HepG2 (cell line): Measurements from ENCODE around the gene JMJD6. TPM values are rescaled to one million over a fixed set of nuclear protein-coding genes. Genes with fewer than 3 reads are reported as not detected.

Source experiments
- CEBPB ChIP-seq: IDR thresholded peaks from 2 replicates; pipeline ENCODE4 v1.6.1; 2011; ENCODE audit warnings: low read depth, low read length, improper control_type of control experiment, borderline replicate concordance
- IRX3 ChIP-seq: sonication (generic); formaldehyde crosslinking; IDR thresholded peaks from 2 replicates; pipeline ENCODE4 v1.8.1; 2023; ENCODE audit warnings: mild to moderate bottlenecking, low read depth, missing genetic modification reagents, borderline replicate concordance
- LCORL ChIP-seq, 2 experiments: fragments of 450-650 bp in 1 of 2; sonication (generic) in 1 of 2; formaldehyde crosslinking in 1 of 2; IDR thresholded peaks; 2 replicates each; pipeline versions ENCODE4 v1.5.0 to v1.6.1; 2017 to 2020; ENCODE audit warnings: antibody characterized with exemption in 1 of 2, missing genetic modification reagents in 1 of 2
- PHF8 ChIP-seq: sonication (generic); formaldehyde crosslinking; IDR thresholded peaks from 2 replicates; pipeline ENCODE4 v1.5.0; 2020; ENCODE audit warnings: missing genetic modification reagents
- SMAD3 ChIP-seq: sonication (generic); formaldehyde crosslinking; IDR thresholded peaks from 2 replicates; pipeline ENCODE4 v1.4.0; 2020; ENCODE audit warnings: missing genetic modification reagents
- SMARCC2 ChIP-seq: fragments of 450-650 bp; IDR thresholded peaks from 2 replicates; pipeline ENCODE4 v1.6.1; 2017; ENCODE audit warnings: antibody characterized with exemption, mild to moderate bottlenecking
- ZFP36 ChIP-seq: fragments of 150-350 bp; IDR thresholded peaks from 2 replicates; pipeline ENCODE4 v1.6.1; 2018; ENCODE audit warnings: borderline replicate concordance, low read length, low read depth; ENCODE audit not compliant: partially characterized antibody
- ZNF256 ChIP-seq: sonication (generic); formaldehyde crosslinking; conservative IDR thresholded peaks from 2 replicates; pipeline ENCODE4 v1.4.0; 2020; ENCODE audit warnings: missing genetic modification reagents
- polyA plus RNA-seq, 8 experiments: library from polyadenylated mRNA; depleted of rRNA in 3 of 8; stranded (reverse) in 7 of 8; unstranded in 1 of 8; fragments of >200 nt; fragmentation: Illumina TruSeq in 4 of 8; extraction: Trizol in 4 of 8; gene quantifications; 2 replicates each; pipeline versions ENCODE4 v1.2.1 to v1.2.3, GENCODE V29; 2011 to 2016; ENCODE audit warnings: low read depth in 4 of 8, missing spikeins in 1 of 8, mixed read lengths in 1 of 8; ENCODE audit not compliant: insufficient read depth in 1 of 8
- total RNA-seq, 5 experiments: library from RNA; depleted of rRNA; stranded (reverse); fragments of >200 nt; fragmentation: Illumina TruSeq; extraction: Trizol; gene quantifications; 2 replicates each; pipeline ENCODE4 v1.2.3, GENCODE V29; 2016; ENCODE audit warnings: low read depth in 1 of 5
- TF ChIP-seq, protein P1 (sequence below): sonication (generic); formaldehyde crosslinking; IDR thresholded peaks from 2 replicates; pipeline ENCODE4 v1.4.0; 2020; ENCODE audit warnings: missing genetic modification reagents
- TF ChIP-seq, protein P2 (sequence below): sonication (generic); formaldehyde crosslinking; IDR thresholded peaks from one replicate; pipeline ENCODE4 v1.5.1; 2020; ENCODE audit warnings: mild to moderate bottlenecking, missing genetic modification reagents; ENCODE audit errors: not compliant biosample characterization
- TF ChIP-seq, protein P3 (sequence below): sonication (generic); formaldehyde crosslinking; IDR thresholded peaks from 2 replicates; pipeline ENCODE4 v1.4.0; 2020; ENCODE audit warnings: missing genetic modification reagents, mild to moderate bottlenecking, borderline replicate concordance
- TF ChIP-seq, protein P4 (sequence below): sonication (generic); formaldehyde crosslinking; IDR thresholded peaks from 2 replicates; pipeline ENCODE4 v1.5.0; 2020; ENCODE audit warnings: mild to moderate bottlenecking, missing genetic modification reagents

Gene JMJD6
- total and polyA plus RNA-seq, 2 of the 13 experiments (the other 11 are each of a cell fraction or from before 2014, with no cell fraction given), result 33.6 to 41.0 TPM

DNA sequence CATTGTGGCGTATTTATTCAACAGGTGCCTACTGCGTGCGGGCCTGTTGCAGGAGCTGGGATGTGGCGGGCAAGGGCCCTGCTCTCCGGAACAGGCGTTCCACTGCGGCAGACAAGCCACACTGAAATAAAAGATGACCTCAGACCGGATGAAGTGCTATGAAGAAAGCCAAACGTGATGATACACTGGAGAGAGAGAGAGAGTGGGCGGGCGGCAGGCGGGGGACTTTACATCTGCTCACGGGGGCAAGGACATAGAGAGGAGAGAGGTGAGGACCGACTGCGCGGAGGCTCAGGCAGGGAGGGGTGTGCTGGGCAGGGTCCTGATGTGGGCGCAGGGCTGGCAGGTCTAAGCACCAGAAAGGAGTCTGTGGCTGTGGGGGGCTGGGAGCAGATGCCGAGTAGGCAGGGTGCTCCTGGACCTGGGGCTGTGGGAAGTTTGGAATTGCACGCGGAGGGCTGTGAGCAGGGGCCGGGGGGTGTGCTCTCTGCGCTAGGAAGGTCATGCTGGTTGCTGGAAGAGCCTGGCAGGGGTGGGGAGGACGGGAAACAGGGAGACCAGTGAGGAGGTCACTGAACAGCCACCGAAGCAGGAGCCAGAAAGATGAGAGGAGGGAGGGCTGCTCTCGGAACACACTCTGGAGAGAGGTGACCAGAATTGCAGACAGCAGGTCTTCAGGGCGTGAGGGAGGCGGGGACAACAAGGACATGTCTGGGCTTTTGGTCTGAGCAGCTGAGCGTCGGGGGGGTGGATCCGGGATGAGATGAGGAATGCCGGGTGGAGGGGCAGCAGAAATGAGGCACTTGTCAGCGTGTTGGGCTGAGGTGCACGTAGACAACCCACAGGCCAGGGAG, 25.6 kb downstream of the JMJD6 start (continued):
- TF ChIP-seq, protein P1, sequence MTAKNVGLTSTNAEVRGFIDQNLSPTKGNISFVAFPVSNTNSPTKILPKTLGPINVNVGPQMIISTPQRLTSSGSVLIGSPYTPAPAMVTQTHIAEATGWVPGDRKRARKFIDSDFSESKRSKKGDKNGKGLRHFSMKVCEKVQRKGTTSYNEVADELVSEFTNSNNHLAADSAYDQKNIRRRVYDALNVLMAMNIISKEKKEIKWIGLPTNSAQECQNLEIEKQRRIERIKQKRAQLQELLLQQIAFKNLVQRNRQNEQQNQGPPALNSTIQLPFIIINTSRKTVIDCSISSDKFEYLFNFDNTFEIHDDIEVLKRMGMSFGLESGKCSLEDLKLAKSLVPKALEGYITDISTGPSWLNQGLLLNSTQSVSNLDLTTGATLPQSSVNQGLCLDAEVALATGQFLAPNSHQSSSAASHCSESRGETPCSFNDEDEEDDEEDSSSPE, result peak; percentile 53; the same call in 1 of the 2 replicates
- TF ChIP-seq, protein P2, sequence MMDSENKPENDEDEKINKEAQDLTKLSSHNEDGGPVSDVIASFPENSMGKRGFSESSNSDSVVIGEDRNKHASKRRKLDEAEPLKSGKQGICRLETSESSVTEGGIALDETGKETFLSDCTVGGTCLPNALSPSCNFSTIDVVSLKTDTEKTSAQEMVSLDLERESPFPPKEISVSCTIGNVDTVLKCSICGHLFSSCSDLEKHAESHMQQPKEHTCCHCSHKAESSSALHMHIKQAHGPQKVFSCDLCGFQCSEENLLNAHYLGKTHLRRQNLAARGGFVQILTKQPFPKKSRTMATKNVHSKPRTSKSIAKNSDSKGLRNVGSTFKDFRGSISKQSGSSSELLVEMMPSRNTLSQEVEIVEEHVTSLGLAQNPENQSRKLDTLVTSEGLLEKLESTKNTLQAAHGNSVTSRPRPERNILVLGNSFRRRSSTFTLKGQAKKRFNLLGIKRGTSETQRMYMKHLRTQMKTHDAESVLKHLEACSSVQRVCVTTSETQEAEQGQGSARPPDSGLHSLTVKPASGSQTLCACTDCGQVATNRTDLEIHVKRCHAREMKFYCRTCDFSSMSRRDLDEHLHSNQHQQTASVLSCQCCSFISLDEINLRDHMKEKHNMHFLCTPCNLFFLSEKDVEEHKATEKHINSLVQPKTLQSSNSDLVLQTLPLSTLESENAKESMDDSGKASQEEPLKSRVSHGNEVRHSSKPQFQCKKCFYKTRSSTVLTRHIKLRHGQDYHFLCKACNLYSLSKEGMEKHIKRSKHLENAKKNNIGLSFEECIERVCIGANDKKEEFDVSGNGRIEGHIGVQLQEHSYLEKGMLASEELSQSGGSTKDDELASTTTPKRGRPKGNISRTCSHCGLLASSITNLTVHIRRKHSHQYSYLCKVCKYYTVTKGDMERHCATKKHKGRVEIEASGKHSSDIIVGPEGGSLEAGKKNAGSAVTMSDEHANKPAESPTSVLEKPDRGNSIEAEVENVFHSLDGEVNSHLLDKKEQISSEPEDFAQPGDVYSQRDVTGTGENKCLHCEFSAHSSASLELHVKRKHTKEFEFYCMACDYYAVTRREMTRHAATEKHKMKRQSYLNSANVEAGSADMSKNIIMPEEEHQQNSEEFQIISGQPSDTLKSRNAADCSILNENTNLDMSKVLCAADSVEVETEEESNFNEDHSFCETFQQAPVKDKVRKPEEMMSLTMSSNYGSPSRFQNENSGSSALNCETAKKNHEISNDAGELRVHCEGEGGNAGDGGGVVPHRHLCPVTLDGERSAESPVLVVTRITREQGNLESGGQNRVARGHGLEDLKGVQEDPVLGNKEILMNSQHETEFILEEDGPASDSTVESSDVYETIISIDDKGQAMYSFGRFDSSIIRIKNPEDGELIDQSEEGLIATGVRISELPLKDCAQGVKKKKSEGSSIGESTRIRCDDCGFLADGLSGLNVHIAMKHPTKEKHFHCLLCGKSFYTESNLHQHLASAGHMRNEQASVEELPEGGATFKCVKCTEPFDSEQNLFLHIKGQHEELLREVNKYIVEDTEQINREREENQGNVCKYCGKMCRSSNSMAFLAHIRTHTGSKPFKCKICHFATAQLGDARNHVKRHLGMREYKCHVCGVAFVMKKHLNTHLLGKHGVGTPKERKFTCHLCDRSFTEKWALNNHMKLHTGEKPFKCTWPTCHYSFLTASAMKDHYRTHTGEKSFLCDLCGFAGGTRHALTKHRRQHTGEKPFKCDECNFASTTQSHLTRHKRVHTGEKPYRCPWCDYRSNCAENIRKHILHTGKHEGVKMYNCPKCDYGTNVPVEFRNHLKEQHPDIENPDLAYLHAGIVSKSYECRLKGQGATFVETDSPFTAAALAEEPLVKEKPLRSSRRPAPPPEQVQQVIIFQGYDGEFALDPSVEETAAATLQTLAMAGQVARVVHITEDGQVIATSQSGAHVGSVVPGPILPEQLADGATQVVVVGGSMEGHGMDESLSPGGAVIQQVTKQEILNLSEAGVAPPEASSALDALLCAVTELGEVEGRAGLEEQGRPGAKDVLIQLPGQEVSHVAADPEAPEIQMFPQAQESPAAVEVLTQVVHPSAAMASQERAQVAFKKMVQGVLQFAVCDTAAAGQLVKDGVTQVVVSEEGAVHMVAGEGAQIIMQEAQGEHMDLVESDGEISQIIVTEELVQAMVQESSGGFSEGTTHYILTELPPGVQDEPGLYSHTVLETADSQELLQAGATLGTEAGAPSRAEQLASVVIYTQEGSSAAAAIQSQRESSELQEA, result peak; percentile 65
- TF ChIP-seq SMAD3 (CRISPR knock-in tag) (0 out of 2 replicates have a peak, but pooled peaks have one; percentile 29), PHF8 (CRISPR knock-in tag) (peak; percentile 47; the same call in 1 of the 2 replicates), ZFP36 (no peak), ZNF256 (no peak), SMARCC2 (no peak), LCORL (IDR thresholded peaks at IDR 0.05) (peak; percentile 8; the same call in 1 of the 2 replicates), LCORL (CRISPR knock-in tag; IDR thresholded peaks at IDR 0.05) (peak; percentile 38), CEBPB (peak; percentile 28; the same call in 1 of the 2 replicates), IRX3 (CRISPR knock-in tag) (no peak)
- TF ChIP-seq, protein P3, sequence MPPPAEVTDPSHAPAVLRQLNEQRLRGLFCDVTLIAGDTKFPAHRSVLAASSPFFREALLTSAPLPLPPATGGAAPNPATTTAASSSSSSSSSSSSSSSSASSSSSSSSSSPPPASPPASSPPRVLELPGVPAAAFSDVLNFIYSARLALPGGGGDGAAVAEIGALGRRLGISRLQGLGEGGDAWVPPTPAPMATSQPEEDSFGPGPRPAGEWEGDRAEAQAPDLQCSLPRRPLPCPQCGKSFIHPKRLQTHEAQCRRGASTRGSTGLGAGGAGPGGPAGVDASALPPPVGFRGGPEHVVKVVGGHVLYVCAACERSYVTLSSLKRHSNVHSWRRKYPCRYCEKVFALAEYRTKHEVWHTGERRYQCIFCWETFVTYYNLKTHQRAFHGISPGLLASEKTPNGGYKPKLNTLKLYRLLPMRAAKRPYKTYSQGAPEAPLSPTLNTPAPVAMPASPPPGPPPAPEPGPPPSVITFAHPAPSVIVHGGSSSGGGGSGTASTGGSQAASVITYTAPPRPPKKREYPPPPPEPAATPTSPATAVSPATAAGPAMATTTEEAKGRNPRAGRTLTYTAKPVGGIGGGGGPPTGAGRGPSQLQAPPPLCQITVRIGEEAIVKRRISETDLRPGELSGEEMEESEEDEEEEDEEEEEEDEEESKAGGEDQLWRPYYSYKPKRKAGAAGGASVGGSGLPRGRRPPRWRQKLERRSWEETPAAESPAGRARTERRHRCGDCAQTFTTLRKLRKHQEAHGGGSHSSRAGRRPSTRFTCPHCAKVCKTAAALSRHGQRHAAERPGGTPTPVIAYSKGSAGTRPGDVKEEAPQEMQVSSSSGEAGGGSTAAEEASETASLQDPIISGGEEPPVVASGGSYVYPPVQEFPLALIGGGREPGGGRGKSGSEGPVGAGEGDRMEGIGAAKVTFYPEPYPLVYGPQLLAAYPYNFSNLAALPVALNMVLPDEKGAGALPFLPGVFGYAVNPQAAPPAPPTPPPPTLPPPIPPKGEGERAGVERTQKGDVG (CRISPR knock-in tag), result peak; percentile 77; the same call in 1 of the 2 replicates
- TF ChIP-seq, protein P4, sequence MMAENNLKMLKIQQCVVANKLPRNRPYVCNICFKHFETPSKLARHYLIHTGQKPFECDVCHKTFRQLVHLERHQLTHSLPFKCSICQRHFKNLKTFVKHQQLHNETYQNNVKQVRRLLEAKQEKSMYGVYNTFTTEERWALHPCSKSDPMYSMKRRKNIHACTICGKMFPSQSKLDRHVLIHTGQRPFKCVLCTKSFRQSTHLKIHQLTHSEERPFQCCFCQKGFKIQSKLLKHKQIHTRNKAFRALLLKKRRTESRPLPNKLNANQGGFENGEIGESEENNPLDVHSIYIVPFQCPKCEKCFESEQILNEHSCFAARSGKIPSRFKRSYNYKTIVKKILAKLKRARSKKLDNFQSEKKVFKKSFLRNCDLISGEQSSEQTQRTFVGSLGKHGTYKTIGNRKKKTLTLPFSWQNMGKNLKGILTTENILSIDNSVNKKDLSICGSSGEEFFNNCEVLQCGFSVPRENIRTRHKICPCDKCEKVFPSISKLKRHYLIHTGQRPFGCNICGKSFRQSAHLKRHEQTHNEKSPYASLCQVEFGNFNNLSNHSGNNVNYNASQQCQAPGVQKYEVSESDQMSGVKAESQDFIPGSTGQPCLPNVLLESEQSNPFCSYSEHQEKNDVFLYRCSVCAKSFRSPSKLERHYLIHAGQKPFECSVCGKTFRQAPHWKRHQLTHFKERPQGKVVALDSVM (CRISPR knock-in tag), result peak; percentile 78
